ENCODE results near the gene COMMD9. TPM values are rescaled to one million over a fixed set of nuclear protein-coding genes. Genes with fewer than 3 reads are reported as not detected.
A peak's percentile ranks its signal among the peaks of the same experiment; 100 is the strongest.

The COMMD9 gene
- total RNA-seq, 1 experiment from 2014 or later = 154 TPM

GRCh38 chr11:36309779-36310178, 20.6 kb upstream of the COMMD9 start:
- intact Hi-C loops (cut with micrococcal nuclease; ENCODE audit: unreplicated experiment) = loop anchor here (5.0 kb wide), 2 partner anchors 63 to 183 kb away; no protein-coding TSS in a partner anchor
- TF ChIP-seq EZH2 (IDR thresholded peaks at IDR 0.05; ENCODE audit: borderline replicate concordance, low read depth, low read length, poor library complexity, severe bottlenecking) (no peak), CTCF (conservative IDR thresholded peaks at IDR 0.05; ENCODE audit: low read depth, low read length) (no peak)
- H3K4me1 ChIP-seq (ENCODE audit: insufficient read depth, low read length, poor library complexity, severe bottlenecking) = peaks cover 4% of the 10 kb centered on the region
- DNase-seq (ENCODE audit: low spot score) = no peak
- H3K9me3 ChIP-seq (ENCODE audit: low read depth, low read length, poor library complexity, severe bottlenecking) = no peaks in the 10 kb centered on the region
- CTCF ChIA-PET = no interaction called here
- BruUV-seq (replicated peaks) = no TSS peak
- H3K4me3 ChIP-seq (ENCODE audit: low read depth, low read length, poor library complexity, severe bottlenecking) = no peak overlapping the region
- POLR2A ChIA-PET (ENCODE audit: low non-redundant PET) = no interaction called here
- H3K36me3 ChIP-seq (ENCODE audit: insufficient read depth, low read length, poor library complexity, severe bottlenecking) = no peaks in the 10 kb centered on the region
- no peak overlapping the region for H3K27ac ChIP-seq (ENCODE audit: low read depth, low read length, poor library complexity, severe bottlenecking)
- peaks cover 22% of the 10 kb centered on the region for H3K27me3 ChIP-seq (replicated peaks; ENCODE audit: insufficient read depth, low read depth, low read length, poor library complexity)

- H3K4me1 ChIP-seq (ENCODE audit: insufficient read depth, low read length, poor library complexity, severe bottlenecking) = peaks cover 4% of the 10 kb centered on the region
- H3K27me3 ChIP-seq (replicated peaks; ENCODE audit: insufficient read depth, low read depth, low read length, poor library complexity) = peaks cover 10% of the 10 kb centered on the region
- H3K4me3 ChIP-seq (ENCODE audit: low read depth, low read length, poor library complexity, severe bottlenecking) = no peak overlapping the region
- no peak overlapping the region for H3K27ac ChIP-seq (ENCODE audit: low read depth, low read length, poor library complexity, severe bottlenecking)
- TF ChIP-seq EZH2 (IDR thresholded peaks at IDR 0.05; ENCODE audit: borderline replicate concordance, low read depth, low read length, poor library complexity, severe bottlenecking) (no peak), CTCF (conservative IDR thresholded peaks at IDR 0.05; ENCODE audit: low read depth, low read length) (no peak)
- no peaks in the 10 kb centered on the region for H3K9me3 ChIP-seq (ENCODE audit: low read depth, low read length, poor library complexity, severe bottlenecking)
- ChIA-PET CTCF (no interaction called here), POLR2A (ENCODE audit: low non-redundant PET) (no interaction called here)
- BruUV-seq (replicated peaks) = no TSS peak
- no peak for DNase-seq (ENCODE audit: low spot score)
- intact Hi-C loops (cut with micrococcal nuclease; ENCODE audit: unreplicated experiment) = loop anchor here (5.0 kb wide), 2 partner anchors 64 to 184 kb away; no protein-coding TSS in a partner anchor
- no peaks in the 10 kb centered on the region for H3K36me3 ChIP-seq (ENCODE audit: insufficient read depth, low read length, poor library complexity, severe bottlenecking)
Measured at GRCh38 chr11:36308577-36308976, 19.4 kb upstream of the COMMD9 start.

- Histone ChIP-seq H3K9me3 (ENCODE audit: low read depth, low read length, poor library complexity, severe bottlenecking) (no peaks in the 10 kb centered on the region), H3K36me3 (ENCODE audit: insufficient read depth, low read length, poor library complexity, severe bottlenecking) (no peaks in the 10 kb centered on the region), H3K4me1 (ENCODE audit: insufficient read depth, low read length, poor library complexity, severe bottlenecking) (peaks cover 4% of the 10 kb centered on the region), H3K27me3 (replicated peaks; ENCODE audit: insufficient read depth, low read depth, low read length, poor library complexity) (no peaks in the 10 kb centered on the region), H3K27ac (ENCODE audit: low read depth, low read length, poor library complexity, severe bottlenecking) (no peak overlapping the region), H3K4me3 (ENCODE audit: low read depth, low read length, poor library complexity, severe bottlenecking) (no peak overlapping the region)
- POLR2A ChIA-PET (ENCODE audit: low non-redundant PET) = no interaction called here
- TF ChIP-seq CTCF (conservative IDR thresholded peaks at IDR 0.05; ENCODE audit: low read depth, low read length) = peak; percentile 91
- no peak for TF ChIP-seq EZH2 (IDR thresholded peaks at IDR 0.05; ENCODE audit: borderline replicate concordance, low read depth, low read length, poor library complexity, severe bottlenecking)
- peak; percentile 91 for DNase-seq (ENCODE audit: low spot score)
- intact Hi-C loops (cut with micrococcal nuclease; ENCODE audit: unreplicated experiment) = loop anchor here (1.0 to 5.0 kb wide), 3 partner anchors 65 to 185 kb away; no protein-coding TSS in a partner anchor
- CTCF ChIA-PET = interaction anchor here (1.2 to 1.6 kb wide), 2 partner anchors 65 to 171 kb away, joined by 4 to 12 read pairs; no protein-coding TSS in a partner anchor
- BruUV-seq (replicated peaks) = no TSS peak
Measured at GRCh38 chr11:36306888-36307287, 17.7 kb upstream of the COMMD9 start.

All from A673 (cell line).